Measurements from ENCODE around the gene PRF1. TPM values are rescaled to one million over a fixed set of nuclear protein-coding genes. Genes with fewer than 3 reads are reported as not detected.
A peak's percentile ranks its signal among the peaks of the same experiment; 100 is the strongest.

Gene PRF1
- total RNA-seq, 1 donor from 2014 or later = 67.7 TPM

DNA sequence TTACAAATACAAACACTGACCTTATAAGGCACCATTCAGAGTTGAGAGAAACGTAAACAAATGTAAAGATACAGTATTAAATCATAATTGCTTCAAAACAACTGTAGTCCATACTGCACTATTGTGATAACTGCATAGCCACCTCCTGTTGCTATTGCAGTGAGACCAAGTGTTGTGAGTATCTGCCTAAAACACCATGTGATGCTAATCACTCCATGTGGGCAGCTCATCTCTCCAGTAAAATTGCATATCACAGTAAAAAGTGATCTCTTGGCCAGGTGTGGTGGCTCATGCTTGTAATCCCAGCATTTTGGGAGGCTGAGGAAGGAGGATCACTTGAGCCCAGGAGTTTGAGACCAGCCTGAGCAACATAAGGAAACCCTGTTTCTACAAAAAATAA lies 26.8 kb upstream of the PRF1 start:
- intact Hi-C loops (cut with micrococcal nuclease) = no loop called here
- no peak for DNase-seq (ENCODE audit: low spot score)
- no peaks in the 10 kb centered on the region for H3K4me1 Mint-ChIP-seq (ENCODE audit: low read depth)
- H3K27ac Mint-ChIP-seq = no peak overlapping the region
- H3K9me3 Mint-ChIP-seq = peaks cover 9% of the 10 kb centered on the region
- no peak overlapping the region for H3K4me3 Mint-ChIP-seq (ENCODE audit: low read depth)
- no peaks in the 10 kb centered on the region for H3K36me3 Mint-ChIP-seq (ENCODE audit: low read depth)
- H3K27me3 Mint-ChIP-seq (ENCODE audit: low read depth) = peaks cover 23% of the 10 kb centered on the region

DNA sequence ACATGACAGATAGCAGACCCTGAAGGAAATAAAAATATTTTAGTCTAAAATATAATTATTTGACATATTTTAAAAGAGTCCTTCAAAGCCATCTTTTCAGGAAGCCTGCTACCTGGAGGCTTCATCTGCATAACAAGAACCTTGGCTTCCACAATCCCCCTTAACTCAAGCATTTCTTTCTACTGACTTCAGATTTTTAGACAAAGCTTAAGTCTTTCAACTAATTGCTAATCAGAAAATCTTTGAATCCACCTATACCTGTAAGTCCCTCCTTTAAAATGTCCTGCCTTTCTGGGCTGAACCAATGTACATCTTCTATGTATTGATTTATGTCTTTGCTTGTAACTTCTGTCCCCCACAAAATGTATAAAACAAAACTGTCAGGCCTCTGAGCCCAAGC lies 23.5 kb upstream of the PRF1 start:
- Mint-ChIP-seq H3K27me3 (ENCODE audit: low read depth) (peaks cover 12% of the 10 kb centered on the region), H3K36me3 (ENCODE audit: low read depth) (no peaks in the 10 kb centered on the region), H3K27ac (no peak overlapping the region), H3K4me3 (ENCODE audit: low read depth) (no peak overlapping the region), H3K4me1 (ENCODE audit: low read depth) (no peaks in the 10 kb centered on the region), H3K9me3 (peaks cover 13% of the 10 kb centered on the region)
- intact Hi-C loops (cut with micrococcal nuclease) = no loop called here
- no peak for DNase-seq (ENCODE audit: low spot score)

DNA sequence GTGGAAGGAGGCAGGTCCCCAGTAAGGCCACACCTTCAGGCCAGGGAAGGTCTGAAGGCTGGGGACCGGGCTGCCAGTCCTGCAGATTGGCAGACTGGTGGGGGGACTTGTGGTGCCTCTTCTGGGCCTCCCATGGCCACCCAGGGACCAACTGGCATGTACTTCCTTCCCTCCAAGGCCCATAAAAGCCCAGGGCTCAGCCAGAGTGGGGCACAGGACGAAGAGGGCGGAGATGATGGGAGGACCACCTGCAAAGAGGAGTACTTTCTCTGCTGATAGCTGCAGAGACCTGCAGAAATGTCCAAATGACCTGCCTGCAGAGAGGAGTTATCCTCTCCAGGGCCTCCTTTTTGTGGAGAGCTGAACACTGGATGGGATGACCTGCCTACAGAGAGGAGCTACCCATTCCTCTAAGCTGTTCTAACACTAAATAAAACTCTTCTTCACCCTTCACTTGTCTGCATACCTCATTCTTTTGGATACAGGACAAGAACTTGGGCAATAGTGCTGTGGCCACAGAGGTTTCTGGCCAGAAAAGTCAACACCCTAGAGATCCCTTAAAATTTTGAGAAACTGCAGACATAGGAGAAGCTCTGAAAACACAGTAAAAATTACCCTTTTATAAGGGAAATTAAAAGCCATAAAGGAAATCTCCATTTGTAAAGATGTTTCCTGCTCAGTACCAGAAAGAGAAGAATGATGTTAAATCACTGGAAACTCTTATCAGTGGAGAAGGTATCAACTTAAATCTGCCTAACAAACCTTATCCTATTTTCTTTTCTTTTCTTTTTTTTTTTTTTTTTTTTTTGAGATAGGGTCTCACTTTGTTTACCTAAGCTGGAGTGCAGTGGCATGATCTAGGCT lies 20.7 kb upstream of the PRF1 start:
- H3K4me3 Mint-ChIP-seq (ENCODE audit: low read depth) = no peak overlapping the region
- peaks cover 26% of the 10 kb centered on the region for H3K9me3 Mint-ChIP-seq
- no peak for DNase-seq (ENCODE audit: low spot score)
- peaks cover 9% of the 10 kb centered on the region for H3K4me1 Mint-ChIP-seq (ENCODE audit: low read depth)
- intact Hi-C loops (cut with micrococcal nuclease) = no loop called here
- H3K27me3 Mint-ChIP-seq (ENCODE audit: low read depth) = peaks cover 12% of the 10 kb centered on the region
- H3K36me3 Mint-ChIP-seq (ENCODE audit: low read depth) = peaks cover 4% of the 10 kb centered on the region
- no peak overlapping the region for H3K27ac Mint-ChIP-seq

DNA sequence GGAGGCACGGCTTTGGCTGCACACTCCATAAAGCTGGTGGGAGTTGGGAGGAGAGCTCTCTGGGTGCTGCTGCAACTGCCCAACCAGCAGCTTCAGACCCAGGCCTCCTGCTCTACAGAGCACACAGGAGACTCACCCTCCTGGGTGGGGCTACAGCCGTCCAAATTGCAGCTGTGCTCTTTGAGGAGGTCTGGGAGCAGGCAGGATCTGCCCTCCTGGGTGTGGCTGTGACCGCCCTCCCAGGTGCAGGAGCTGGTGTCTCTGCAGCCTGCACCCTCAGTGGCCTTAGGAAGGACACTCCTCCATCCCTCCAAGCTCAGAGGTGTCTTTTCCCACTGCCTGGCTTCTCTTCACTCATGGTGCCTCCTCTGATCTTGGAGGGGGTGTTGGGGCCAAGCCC lies 20.0 kb upstream of the PRF1 start:
- peaks cover 15% of the 10 kb centered on the region for H3K4me1 Mint-ChIP-seq (ENCODE audit: low read depth)
- peaks cover 23% of the 10 kb centered on the region for H3K9me3 Mint-ChIP-seq
- intact Hi-C loops (cut with micrococcal nuclease) = no loop called here
- peaks cover 9% of the 10 kb centered on the region for H3K27me3 Mint-ChIP-seq (ENCODE audit: low read depth)
- H3K36me3 Mint-ChIP-seq (ENCODE audit: low read depth) = peaks cover 4% of the 10 kb centered on the region
- no peak overlapping the region for H3K27ac Mint-ChIP-seq
- H3K4me3 Mint-ChIP-seq (ENCODE audit: low read depth) = no peak overlapping the region
- no peak for DNase-seq (ENCODE audit: low spot score)

DNA sequence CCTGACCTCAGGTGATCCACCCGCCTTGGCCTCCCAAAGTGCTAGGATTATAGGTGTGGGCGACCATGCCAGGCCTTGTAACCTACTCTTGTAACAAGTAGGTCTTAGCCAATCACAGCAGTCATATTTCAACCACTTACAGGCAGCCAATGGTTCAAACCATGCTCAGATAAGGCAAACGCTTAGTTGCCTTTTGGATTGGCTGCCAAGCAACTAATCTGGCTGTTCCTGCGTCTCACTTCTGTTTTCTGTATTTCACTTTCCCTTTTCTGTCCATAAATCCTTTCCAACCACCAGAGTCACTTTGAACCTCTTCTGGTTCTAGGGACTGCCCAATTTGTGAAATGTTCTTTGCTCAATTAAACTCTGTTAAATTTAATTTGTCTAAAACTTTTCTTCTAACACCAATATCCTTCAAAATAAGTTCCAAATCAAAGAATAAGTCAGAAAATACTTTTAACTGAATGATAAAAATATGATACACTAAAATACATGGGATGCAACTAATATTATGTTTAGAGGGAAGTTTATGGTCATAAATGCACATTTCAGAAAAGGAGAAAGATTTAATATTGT lies 19.1 kb upstream of the PRF1 start:
- intact Hi-C loops (cut with micrococcal nuclease) = no loop called here
- Mint-ChIP-seq H3K36me3 (ENCODE audit: low read depth) (peaks cover 4% of the 10 kb centered on the region), H3K4me3 (ENCODE audit: low read depth) (no peak overlapping the region)

DNA sequence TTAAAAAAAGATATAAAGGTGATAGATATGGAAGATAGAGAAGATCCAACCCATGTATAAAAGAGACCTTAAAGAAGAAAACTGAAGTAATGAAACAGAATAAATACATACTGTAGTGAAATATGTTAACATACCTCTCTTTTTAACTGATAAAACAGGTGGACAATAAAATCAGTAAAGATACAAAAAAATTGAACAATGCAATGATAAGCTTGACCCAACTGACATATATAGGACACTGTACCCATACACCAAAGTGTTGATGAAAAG lies 17.4 kb upstream of the PRF1 start:
- no peak overlapping the region for H3K27ac Mint-ChIP-seq
- intact Hi-C loops (cut with micrococcal nuclease) = no loop called here
- H3K36me3 Mint-ChIP-seq (ENCODE audit: low read depth) = peaks cover 4% of the 10 kb centered on the region
- H3K27me3 Mint-ChIP-seq (ENCODE audit: low read depth) = no peaks in the 10 kb centered on the region
- no peak overlapping the region for H3K4me3 Mint-ChIP-seq (ENCODE audit: low read depth)
- peaks cover 29% of the 10 kb centered on the region for H3K4me1 Mint-ChIP-seq (ENCODE audit: low read depth)
- H3K9me3 Mint-ChIP-seq = peaks cover 22% of the 10 kb centered on the region
- DNase-seq (ENCODE audit: low spot score) = no peak

More for the DNA sequence above, 19.1 kb upstream of the PRF1 start:
- Mint-ChIP-seq H3K4me1 (ENCODE audit: low read depth) (peaks cover 22% of the 10 kb centered on the region), H3K9me3 (peaks cover 22% of the 10 kb centered on the region), H3K27me3 (ENCODE audit: low read depth) (peaks cover 8% of the 10 kb centered on the region), H3K27ac (no peak overlapping the region)
- DNase-seq (ENCODE audit: low spot score) = no peak

DNA sequence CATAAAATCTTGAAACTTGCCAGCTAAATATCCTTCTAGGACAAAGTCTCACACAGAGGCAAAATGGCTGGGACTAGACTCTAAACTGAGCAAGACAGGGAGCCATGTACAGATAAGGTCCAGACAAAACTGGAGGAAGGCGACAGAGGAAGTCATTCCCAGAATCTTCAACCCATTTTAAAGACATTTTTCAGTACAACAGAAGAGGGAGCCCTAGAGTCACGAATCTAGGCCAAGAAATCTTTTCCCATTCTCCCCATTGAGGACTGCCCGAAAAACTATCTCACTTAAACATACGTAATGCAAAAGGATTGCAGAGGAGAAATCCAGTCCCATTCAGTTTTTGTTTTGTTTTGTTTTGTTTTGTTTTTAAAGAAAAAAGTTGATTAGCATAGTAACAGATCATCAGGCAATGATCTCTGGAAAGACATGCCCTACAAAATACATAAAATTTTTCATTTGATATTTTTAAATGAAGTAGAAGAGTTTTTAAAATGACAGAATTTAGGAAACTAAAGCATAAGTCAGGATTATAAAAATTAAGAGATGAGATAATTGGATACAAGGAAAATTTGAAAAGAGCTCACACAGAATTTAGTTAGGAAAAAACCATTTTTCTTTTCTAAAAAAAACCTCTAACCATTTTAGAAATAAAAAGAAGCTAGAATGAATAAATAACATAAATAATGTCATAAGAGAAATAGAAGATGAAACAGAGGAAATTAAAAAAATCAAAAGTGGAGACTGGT lies 16.9 kb upstream of the PRF1 start:
- Mint-ChIP-seq H3K27me3 (ENCODE audit: low read depth) (no peaks in the 10 kb centered on the region), H3K4me1 (ENCODE audit: low read depth) (peaks cover 31% of the 10 kb centered on the region), H3K27ac (no peak overlapping the region), H3K36me3 (ENCODE audit: low read depth) (peaks cover 4% of the 10 kb centered on the region), H3K9me3 (peaks cover 22% of the 10 kb centered on the region), H3K4me3 (ENCODE audit: low read depth) (no peak overlapping the region)
- DNase-seq (ENCODE audit: low spot score) = no peak
- intact Hi-C loops (cut with micrococcal nuclease) = loop anchor here (2.0 kb wide), 3 partner anchors 37 to 139 kb away; no protein-coding TSS in a partner anchor

DNA sequence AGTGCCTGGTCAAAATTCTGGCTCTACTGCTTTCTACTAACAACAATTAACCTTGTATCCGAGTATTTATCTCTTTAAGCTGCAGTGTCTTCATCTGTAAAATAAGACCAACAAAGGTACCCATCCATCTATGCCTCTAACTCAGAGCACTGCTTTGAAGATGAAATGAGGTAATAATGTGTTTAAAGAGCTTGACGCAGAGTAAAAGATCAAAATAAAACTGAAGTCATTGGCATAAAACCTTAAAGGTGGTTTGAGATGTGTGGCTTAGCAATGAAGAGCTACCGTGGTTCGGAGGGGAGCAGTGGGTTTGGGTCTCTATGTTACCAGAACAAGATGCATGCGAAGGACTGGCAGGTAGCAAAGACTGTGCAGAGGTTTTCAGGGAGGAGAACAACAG lies 16.1 kb upstream of the PRF1 start:
- peaks cover 4% of the 10 kb centered on the region for H3K36me3 Mint-ChIP-seq (ENCODE audit: low read depth)
- H3K9me3 Mint-ChIP-seq = peaks cover 22% of the 10 kb centered on the region
- no peak overlapping the region for H3K4me3 Mint-ChIP-seq (ENCODE audit: low read depth)
- peaks cover 37% of the 10 kb centered on the region for H3K4me1 Mint-ChIP-seq (ENCODE audit: low read depth)
- intact Hi-C loops (cut with micrococcal nuclease) = loop anchor here (1.0 to 2.0 kb wide), 4 partner anchors 38 to 140 kb away; no protein-coding TSS in a partner anchor
- no peaks in the 10 kb centered on the region for H3K27me3 Mint-ChIP-seq (ENCODE audit: low read depth)
- DNase-seq (ENCODE audit: low spot score) = no peak
- peak overlapping the region; percentile 81 for H3K27ac Mint-ChIP-seq

DNA sequence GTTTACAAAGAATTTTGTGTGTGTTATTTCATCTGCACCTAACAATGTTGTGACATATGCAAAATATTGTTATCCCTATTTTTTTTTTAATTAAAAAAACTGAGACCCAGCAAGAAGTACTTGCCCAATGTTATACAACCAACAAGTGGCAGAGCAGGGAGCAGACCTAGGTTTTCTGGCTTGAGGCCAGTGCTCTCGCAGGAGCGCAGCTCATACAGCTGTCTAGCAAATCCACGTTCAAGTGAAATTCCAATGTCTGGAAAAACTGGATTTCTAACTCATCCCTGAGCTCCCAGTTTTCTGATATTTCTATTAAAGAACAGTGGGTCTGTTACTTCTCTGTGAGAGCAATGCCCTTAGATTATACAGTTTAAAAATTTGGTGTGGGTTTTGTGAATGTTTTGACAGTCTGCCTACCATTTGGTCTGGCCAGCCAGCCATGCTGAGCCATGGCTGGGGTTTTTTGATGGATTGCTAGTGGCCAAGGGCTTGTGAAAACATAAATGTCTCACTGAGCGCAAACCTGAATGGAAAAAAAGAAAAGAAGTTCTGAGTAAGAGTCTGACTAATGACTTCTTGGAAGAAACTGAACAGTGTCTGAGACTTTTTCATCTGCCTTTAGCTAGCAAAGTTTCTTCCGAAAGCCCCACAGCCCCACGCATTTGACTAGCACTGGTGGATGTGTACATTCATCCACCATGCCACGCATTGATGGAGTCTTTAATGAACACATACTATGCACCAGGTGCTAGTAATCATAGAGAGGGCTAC lies 15.4 kb upstream of the PRF1 start:
- peaks cover 37% of the 10 kb centered on the region for H3K4me1 Mint-ChIP-seq (ENCODE audit: low read depth)
- peaks cover 4% of the 10 kb centered on the region for H3K36me3 Mint-ChIP-seq (ENCODE audit: low read depth)
- H3K27ac Mint-ChIP-seq = peak overlapping the region; percentile 81
- no peak overlapping the region for H3K4me3 Mint-ChIP-seq (ENCODE audit: low read depth)
- no peaks in the 10 kb centered on the region for H3K27me3 Mint-ChIP-seq (ENCODE audit: low read depth)
- intact Hi-C loops (cut with micrococcal nuclease) = loop anchor here (1.0 to 2.0 kb wide), 4 partner anchors 39 to 141 kb away; no protein-coding TSS in a partner anchor
- no peak for DNase-seq (ENCODE audit: low spot score)
- peaks cover 22% of the 10 kb centered on the region for H3K9me3 Mint-ChIP-seq

DNA sequence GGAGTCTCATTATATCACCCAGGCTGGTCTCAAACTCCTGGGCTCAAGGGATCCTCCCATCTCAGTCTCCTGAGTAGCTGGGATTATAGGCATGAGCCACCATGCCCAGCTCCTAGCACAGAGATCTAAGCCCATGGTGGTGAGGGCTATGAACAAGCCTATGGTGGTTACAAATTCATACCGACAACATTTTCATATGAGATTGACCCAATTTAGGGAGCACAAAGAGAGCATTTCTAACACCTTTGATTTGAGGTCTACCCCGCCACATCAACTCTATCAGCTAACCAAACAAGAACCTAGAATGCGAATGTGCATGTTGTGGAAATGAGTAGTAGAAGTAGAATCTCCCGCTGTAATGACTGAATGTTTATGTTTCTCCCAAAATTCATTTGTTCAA lies 14.2 kb upstream of the PRF1 start:
- Mint-ChIP-seq H3K27ac (peak overlapping the region; percentile 10), H3K36me3 (ENCODE audit: low read depth) (peaks cover 4% of the 10 kb centered on the region), H3K27me3 (ENCODE audit: low read depth) (no peaks in the 10 kb centered on the region), H3K4me3 (ENCODE audit: low read depth) (no peak overlapping the region), H3K4me1 (ENCODE audit: low read depth) (peaks cover 37% of the 10 kb centered on the region), H3K9me3 (peaks cover 21% of the 10 kb centered on the region)
- intact Hi-C loops (cut with micrococcal nuclease) = no loop called here
- DNase-seq (ENCODE audit: low spot score) = no peak

DNA sequence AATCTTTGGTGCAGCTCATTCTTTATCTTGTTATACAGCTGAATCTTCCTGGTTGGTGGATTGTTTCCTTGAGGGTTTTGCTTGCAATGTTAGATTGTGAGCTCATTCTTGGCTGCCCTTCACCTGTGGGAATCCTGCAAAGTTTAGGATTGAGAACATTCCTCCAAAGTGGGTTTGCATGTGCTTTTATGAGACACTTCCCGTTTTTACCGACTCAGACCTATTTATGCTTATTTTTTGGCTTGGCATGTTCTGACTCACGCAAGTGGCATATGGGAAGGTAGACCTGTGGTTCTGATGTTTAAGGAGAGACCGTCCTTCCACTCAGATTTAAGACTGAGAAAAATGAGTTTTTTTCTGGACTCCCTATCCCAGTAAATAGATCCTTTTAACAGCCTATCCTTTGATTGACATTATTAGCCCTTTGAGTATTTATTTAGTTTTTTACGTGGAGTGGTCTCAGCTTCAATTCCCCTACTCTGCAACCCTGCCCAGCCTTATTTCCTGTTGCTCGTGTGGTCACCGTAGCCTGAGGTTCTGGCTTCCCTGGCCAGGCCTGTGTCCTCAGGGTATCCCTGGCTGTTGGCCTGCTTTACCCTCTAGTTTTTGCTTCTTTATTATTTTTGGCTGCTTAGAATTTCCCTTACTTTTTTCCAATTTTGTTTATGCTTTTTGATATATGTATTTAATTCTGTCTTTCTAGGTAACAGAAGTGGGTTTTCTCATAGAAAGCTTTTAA lies 13.4 kb upstream of the PRF1 start:
- Mint-ChIP-seq H3K27ac (no peak overlapping the region), H3K27me3 (ENCODE audit: low read depth) (no peaks in the 10 kb centered on the region), H3K4me1 (ENCODE audit: low read depth) (peaks cover 37% of the 10 kb centered on the region), H3K4me3 (ENCODE audit: low read depth) (no peak overlapping the region), H3K9me3 (peaks cover 17% of the 10 kb centered on the region), H3K36me3 (ENCODE audit: low read depth) (peaks cover 4% of the 10 kb centered on the region)
- intact Hi-C loops (cut with micrococcal nuclease) = no loop called here
- no peak for DNase-seq (ENCODE audit: low spot score)

DNA sequence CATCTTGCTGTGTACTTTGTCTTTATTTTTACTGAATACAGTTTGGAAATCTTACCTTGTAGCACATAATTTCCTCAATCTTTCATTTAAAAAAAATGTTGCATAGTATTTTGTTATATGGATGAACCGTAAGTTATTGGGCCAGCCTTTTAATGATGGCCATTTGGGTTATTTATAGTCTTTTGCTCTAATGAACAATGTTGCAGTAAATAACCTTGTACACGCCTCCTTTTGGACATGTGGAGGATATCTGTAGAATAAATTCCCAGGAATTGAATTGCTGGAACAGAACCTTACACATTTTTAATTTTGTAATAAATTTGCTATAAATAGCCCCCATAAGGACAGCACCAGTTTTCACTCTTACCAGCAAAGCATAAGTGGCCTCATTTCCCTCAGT lies 12.7 kb upstream of the PRF1 start:
- Mint-ChIP-seq H3K9me3 (peaks cover 11% of the 10 kb centered on the region), H3K4me3 (ENCODE audit: low read depth) (no peak overlapping the region), H3K36me3 (ENCODE audit: low read depth) (peaks cover 4% of the 10 kb centered on the region), H3K4me1 (ENCODE audit: low read depth) (peaks cover 41% of the 10 kb centered on the region), H3K27ac (no peak overlapping the region), H3K27me3 (ENCODE audit: low read depth) (no peaks in the 10 kb centered on the region)
- intact Hi-C loops (cut with micrococcal nuclease) = no loop called here
- no peak for DNase-seq (ENCODE audit: low spot score)
